SH-SY5Y (cell line): ENCODE results near the gene IPO4.
A peak's percentile ranks its signal among the peaks of the same experiment; 100 is the strongest.

ENCODE experiments used
- GATA2 ChIP-seq: IDR thresholded peaks from 2 replicates; pipeline ENCODE4 v1.6.1; 2011; ENCODE audit warnings: mild to moderate bottlenecking, low read depth, low read length
- GATA3 ChIP-seq: IDR thresholded peaks from 2 replicates; pipeline ENCODE4 v1.6.1; 2011; ENCODE audit warnings: low read depth, mild to moderate bottlenecking, low read length, moderate library complexity

IPO4 gene

DNA sequence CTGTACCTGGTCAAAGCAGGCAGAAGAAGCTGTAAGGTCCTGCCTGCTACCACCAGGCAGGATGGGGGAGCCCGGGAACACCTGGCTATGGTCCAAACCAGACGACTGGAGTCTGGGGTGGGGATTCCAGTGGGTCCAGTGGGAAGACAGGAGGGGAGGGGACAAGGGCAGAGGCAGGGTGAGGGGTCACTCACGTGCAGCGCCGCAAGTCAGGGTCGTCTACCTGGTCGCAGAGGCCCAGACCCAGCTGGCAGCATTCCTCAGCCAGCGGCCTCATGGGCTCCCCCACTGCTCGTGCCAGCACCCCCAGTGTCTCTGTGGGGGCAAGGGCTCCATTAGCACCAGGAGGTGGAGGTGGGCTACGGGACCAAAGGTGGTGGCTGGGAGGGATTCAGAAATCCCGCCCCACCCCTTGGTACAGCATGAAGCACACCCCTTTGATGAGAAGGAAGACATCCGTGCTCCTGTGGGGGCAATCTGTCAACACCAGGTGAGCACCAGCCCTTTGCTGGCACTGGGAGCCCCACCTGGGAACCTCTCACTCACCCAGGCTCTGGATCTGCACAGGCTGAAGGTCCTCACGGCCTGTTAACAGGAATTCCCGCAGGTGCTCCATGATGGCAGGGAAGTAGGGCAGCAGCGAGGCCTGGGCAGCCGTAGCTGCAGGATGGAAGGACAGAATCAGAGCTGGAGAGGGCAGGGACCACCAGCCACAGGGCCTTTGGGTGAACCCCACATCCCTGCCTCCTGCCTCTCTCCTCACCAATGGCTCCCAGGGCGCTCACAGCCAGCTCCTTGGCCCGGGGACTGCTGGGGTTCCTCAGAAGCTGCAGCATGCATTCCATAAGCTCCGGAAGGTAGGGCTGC lies 4.3 kb downstream of the IPO4 start:
- TF ChIP-seq GATA2, result no peak
- no peak for TF ChIP-seq GATA3

DNA sequence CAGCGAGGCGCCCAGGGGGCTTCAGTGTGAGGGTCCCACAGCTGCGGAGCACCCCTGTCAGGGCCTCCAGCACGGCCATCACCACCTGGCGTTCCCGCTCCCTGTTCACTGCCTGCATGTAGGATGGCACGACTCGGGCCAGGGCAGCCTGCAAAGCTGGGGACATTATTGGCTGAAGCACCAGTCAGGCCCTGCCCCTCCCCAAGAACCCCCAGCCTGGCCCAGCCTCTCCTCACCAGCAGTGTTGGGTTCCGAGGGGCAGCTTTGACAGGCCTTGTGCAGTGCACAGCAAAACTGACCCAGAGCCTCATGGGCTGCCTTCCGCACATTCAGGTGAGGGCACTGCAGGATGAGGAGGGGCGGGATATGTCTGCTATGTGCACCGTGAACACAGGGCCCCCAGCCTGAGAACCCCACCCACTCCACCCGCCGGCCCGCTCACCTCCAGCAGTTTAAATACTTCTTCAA lies 5.6 kb downstream of the IPO4 start:
- TF ChIP-seq GATA2, result no peak
- TF ChIP-seq GATA3, result no peak

- TF ChIP-seq GATA2 (no peak), GATA3 (no peak)
These were observed 6.3 kb downstream of the IPO4 start for GRCh38 chr14:24182110-24182882.

GRCh38 chr14:24181371-24182077 lies 7.1 kb downstream of the IPO4 start:
- TF ChIP-seq GATA2, result no peak
- TF ChIP-seq GATA3, result no peak

- TF ChIP-seq GATA2 (no peak), GATA3 (no peak)
These were observed 8.4 kb downstream of the IPO4 start for GRCh38 chr14:24179961-24180796.

GRCh38 chr14:24179294-24179960 lies 9.2 kb downstream of the IPO4 start:
- TF ChIP-seq GATA3 (no peak), GATA2 (no peak)

DNA sequence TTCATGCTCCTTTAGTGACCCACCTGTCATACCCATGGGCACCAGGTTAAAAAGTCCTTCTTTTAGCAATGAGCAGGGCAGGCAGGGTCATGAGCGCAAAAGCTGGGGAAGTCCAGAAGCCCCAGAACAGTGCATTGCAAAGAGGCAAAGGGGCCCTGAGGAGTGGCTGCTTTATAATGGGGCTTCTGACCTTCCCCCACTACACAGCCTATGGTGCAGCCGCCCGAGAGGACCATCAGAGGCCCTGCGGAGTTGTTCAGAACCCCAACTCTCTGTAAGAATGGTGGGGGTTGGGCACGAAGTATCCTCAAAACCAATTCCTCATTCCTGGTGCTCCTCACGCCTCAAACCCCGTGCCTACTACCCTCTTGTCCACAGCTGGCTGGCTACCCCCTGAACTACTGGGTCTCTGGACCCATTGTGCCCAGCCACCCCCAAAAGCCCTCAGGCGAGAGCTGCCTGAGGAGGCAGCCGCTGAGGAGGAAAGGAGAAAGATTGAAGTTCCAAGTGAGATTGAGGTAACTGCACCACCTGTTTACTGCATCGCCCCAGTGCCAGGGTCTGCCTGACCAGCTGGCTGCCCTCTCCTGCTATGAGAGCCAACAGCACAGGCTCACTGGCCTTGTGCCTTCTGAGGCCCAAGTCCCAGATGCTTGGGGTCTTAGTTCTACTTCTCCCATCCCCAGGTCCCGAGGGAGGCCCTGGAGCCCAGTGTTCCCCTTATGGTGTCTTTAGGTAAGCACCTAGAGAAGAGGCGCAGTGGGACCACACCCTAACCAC lies 10.0 kb downstream of the IPO4 start:
- TF ChIP-seq GATA3 (no peak), GATA2 (no peak)

GRCh38 chr14:24177891-24178290 lies 10.7 kb downstream of the IPO4 start:
- TF ChIP-seq GATA2, result no peak
- TF ChIP-seq GATA3, result no peak

DNA sequence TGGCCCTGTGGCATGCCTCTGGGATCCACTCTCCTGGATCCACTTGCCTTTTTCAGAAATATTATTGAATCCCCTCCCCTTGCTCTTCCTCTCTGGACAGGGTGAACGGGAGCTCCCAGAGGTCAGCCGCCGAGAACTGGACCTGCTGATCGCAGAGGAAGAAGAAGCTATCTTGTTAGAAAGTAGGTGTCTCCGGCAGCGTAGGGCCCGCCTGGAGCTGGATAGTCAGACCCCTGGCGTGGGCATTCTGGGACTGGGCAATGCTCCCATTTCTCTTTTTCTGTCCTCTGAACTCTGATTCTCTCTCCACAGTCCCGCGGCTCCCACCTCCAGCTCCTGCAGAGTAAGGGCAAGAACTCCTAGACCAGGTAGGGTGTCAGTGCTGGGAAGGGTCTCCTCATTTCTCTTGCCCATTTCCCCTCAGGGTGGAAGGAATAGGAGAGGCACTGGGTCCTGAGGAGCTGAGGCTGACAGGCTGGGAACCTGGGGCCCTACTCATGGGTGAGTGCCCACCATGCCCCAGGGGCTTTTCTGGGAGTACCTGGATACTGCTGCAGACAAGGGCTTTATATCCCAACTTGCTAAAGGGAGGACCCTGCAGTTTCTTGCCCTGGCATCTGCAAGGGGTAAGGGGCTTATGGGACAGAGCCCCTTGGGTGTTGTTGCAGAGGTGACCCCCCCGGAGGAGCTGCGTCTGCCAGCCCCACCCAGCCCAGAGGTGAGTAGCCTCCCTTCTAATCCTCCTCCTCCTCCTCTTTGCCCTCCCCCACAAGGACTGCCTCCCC lies 11.4 kb downstream of the IPO4 start:
- TF ChIP-seq GATA3, result no peak
- no peak for TF ChIP-seq GATA2

GRCh38 chr14:24176599-24176998 lies 12.0 kb downstream of the IPO4 start:
- no peak for TF ChIP-seq GATA3
- TF ChIP-seq GATA2, result no peak

GRCh38 chr14:24172871-24173281 lies 15.7 kb downstream of the IPO4 start:
- TF ChIP-seq GATA3 (no peak), GATA2 (peak; percentile 50)
